Tibial nerve (tissue), 4 donors: ENCODE results near the gene PRPF40B.

ENCODE experiments used
- EP300 ChIP-seq, 2 donors: sonication (generic); formaldehyde crosslinking; IDR thresholded peaks; one replicate each; pipeline ENCODE4 v1.6.1; 2017; ENCODE audit warnings: antibody characterized with exemption in 2 of 2, mild to moderate bottlenecking in 1 of 2
- POLR2A ChIP-seq, 2 donors: fragments of 450-650 bp; IDR thresholded peaks; one replicate each; pipeline ENCODE4 v1.6.1; 2017; ENCODE audit warnings: antibody characterized with exemption in 2 of 2, mild to moderate bottlenecking in 2 of 2, moderate library complexity in 2 of 2
- TF ChIP-seq, protein P1 (sequence below), 5 experiments: fragments of 200-600 bp in 3 of 5; fragments of 450-650 bp in 2 of 5; sonication (generic) in 3 of 5; IDR thresholded peaks; one replicate each; pipeline ENCODE4 v1.5.1; 2016 to 2019; ENCODE audit warnings: antibody characterized with exemption in 5 of 5, mild to moderate bottlenecking in 3 of 5, moderate library complexity in 2 of 5

DNA sequence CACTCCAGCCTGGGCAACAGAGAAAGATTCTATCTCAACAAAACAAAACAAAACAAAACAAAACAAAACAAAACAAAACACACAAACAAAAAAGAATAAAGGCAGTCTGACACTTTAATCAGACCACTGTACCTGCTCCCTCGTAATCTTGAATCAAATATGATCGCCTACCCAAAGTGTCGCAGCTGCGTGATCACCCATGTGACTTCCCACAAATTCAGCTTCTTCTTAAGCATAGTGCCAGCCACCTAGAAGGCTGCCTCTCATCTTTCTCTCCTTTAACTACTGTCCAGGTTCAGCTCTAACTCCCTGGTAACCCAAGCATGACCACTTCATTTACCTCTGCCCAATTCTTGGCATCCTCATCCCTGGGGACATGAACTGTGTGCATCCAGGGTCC lies 46.4 kb downstream of the PRPF40B start:
- TF ChIP-seq POLR2A (IDR thresholded peaks at IDR 0.05) (no peak), EP300 (IDR thresholded peaks at IDR 0.05) (no peak)
- TF ChIP-seq, protein P1, sequence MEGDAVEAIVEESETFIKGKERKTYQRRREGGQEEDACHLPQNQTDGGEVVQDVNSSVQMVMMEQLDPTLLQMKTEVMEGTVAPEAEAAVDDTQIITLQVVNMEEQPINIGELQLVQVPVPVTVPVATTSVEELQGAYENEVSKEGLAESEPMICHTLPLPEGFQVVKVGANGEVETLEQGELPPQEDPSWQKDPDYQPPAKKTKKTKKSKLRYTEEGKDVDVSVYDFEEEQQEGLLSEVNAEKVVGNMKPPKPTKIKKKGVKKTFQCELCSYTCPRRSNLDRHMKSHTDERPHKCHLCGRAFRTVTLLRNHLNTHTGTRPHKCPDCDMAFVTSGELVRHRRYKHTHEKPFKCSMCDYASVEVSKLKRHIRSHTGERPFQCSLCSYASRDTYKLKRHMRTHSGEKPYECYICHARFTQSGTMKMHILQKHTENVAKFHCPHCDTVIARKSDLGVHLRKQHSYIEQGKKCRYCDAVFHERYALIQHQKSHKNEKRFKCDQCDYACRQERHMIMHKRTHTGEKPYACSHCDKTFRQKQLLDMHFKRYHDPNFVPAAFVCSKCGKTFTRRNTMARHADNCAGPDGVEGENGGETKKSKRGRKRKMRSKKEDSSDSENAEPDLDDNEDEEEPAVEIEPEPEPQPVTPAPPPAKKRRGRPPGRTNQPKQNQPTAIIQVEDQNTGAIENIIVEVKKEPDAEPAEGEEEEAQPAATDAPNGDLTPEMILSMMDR (IDR thresholded peaks at IDR 0.05), result no peak
